Suppressor macrophage treated with lipopolysaccharide for 4 hours (primary cell): ENCODE results near the gene TBX4.
"Not testable (repeated sequence)": the region's sequence is repeated elsewhere in the genome, so short reads cannot be mapped to it uniquely, and the experiment has no call there.

Experiments used
- DNase-seq: peaks from one replicate; pipeline ENCODE4 v3.0.0-alpha.2; 2020

TBX4 gene

DNA sequence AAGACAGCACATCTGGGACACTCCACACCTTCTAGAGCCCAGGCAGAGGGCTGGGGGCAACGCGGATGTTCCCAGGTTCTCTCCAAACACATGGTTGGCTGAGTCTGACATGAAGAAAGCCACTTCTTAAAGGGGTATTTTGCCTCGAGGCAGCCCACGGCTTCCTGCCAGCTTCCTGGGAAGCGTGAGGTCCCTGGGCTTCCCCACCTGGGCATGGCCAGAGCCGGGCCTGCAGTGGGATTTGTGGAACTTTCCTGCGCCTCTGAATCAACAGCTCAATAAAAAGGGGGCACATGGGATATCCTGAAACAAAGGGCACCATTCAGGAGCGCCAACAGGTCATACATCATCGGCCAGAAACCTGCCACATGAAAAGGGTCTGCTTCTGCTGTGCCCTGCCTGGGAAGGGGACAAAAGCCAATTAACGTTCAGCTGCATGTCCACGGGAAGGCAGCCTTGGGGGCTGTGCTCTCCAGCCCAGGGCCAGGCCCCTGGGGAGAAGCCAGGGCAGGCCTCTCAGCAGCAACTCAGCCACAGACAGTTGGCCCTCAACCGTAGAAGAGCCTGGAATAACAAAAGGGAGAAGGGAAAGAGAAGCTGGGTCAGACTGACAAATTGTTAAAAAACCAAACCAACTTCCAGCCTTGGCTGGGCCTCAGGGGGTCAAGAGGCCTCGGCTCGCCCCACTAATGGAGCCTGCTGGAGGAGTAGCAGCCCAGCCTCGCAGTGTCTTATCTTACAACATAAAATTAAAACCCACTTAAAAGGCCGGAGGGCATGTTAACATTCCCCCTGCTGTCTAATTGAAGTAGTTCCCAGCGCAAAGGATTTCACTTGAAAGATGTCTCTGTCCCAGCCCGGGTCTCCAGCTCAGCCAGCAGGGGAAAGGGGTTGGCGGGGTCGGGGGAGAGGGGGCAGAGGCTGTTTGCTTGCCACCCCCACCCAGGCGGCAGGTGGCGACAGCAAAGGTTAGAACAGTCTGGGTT, 34.2 kb downstream of the TBX4 start:
- no peak for DNase-seq

DNA sequence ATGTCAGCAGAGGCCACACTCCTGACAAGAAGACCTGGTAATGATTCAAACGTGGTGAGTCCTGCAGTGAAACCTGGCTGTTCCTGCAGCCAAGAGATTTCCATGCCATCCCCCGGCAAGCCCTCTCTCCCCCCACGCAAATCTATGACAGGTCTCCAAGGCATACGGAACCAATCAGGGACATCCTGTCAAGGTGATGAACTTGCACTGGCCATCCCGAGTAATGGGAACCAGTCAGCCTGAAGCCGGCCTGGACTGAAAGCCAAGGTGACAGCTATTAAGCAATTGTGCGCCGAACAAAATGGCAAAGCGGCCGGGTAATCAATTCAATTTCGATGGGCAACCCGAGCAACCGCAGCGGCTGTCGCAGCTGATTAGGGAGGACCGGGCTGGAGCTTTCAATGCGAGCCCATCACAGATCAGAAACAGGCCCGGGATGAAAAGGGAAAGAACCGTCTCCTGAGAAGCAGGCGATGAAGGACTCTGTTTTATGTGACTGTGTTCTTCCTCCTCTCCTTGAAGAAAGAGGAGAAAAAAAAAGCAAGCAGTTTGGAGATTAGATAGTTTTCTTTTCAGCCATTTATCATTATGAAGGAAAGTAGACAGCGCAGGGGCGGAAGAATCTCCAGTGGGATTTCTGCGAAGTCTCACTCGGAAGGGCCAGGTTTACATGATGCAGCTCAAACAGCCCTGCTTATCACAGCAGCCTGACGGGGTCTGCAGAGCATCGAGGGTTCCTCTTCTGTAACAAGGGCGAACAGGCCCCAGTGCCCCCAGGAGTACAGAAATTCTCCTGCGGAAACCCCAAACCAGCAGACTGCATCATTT, 35.2 kb downstream of the TBX4 start:
- DNase-seq, result no peak

DNA sequence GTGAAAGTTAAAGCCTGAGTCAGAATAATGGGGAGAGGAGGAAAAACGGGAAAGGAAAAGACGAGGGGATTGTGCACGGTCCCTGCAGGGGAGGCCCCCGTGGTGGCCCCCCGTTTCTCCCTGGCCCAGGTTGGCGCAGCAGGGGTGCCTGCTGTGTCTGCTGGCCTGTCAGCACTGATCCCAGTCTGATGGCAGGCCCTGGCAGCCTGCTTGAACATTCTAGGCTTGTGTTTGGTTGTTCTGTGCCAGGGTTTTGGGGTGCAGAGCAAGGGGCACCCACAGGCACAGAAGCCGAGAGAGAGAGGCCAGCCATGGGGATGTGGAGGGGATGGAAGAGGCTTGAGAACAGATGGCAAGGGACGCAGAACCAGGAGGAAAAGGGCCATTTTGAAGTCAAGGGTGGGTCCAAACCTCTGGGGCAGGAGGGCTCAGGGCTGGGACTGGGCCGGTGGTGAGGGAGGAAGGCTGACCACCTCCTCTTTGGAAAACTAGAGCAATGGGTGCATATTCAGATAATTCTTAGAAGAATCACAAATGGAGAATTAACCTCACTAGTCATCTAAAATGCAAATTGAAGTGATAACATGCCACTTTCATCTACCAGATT, 35.9 kb downstream of the TBX4 start:
- no peak for DNase-seq

DNA sequence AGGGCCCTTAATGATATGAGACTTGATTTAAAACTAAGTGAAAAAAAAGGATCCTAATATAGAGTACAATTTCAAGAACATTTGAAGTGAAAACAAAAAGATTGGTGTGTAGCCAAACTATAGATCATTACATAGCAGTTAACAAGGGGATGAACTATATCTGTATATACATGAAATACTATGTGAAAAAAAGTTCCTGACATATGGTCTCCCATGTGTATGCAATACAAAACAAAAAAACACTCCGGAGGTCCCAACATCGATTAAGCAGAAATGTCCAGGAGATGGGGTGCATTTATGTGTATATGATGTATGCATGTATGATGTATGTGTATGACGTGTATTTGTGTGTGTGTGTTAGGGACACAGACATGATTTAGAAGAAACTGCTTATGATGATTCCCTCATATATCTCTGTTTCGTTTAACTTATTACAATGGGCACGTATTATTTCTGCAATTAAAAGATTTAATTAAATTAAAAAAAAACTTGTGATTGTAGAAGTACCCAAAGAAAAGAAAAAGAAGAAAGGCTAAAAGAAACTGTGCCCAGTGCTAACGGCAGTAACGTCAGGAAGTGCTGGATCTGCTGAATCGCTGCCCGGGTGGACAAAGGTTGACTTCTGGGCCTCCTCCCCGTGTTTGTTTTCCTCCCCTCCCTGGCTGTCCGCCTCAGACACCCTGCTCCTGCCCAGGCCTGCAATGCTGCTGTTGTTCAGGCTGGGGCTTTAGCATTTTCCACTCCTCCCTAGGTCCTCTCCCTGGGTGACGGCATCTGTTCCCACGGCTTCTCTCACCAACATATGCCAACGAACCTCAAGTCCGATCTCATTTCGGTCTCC, 36.9 kb downstream of the TBX4 start:
- DNase-seq, result no peak

DNA sequence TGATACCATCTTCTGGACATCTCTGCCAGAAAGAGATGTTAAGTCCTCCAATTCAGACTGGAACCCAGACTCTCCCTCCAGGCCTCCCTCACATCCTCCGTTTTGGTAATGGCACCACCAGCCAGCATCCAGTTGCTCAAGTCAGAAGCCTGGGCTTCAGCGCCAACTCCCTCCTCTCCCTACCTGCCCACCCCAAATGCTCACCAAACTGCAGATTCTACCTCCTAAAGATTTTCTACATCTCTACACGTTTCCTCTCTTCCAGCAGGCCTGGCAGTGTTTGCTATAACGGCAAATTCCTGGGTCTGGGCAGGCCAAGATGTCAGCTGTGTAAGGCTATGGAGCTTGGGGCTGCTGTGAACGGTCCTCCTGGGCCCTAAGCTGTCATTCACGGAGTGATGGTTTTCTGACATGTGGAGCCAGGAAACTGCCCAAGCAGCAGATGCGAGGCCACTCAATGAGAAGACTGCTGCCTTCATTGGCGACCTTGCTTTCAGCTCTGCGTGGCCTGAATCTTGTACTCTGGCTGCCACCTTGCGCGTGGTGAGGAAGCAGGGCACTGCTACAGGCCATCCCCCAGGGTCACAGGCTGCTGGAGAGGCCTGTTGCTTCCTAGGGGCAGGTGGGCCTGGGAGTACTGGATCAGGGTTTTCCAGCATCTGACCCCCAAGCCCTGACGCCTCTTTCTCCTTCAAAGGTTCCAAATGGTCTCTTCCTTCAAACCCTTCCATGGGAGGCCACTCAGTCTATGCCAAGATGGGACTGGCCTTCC, 37.7 kb downstream of the TBX4 start:
- no peak for DNase-seq

DNA sequence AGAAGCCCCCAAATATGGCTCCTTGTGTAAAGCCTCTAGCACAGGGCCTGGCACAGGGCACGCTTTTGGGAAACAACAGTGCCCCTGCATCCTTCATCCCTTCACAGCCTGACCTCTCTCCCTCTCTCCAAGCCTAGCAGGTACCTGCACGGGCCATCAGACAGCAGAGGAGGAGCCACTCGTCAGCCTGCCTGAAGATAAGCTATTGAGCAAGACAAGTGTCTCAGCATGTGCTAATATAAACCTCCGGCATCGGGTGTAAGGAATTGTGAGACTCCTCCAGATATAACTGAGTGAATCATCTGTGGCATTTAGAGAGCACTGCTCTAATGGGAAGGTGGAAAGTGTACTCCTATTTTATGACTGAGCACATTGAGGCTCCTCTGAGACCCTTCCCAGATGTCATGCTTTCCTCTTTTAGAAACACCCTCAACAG, 38.3 kb downstream of the TBX4 start:
- DNase-seq, result no peak

DNA sequence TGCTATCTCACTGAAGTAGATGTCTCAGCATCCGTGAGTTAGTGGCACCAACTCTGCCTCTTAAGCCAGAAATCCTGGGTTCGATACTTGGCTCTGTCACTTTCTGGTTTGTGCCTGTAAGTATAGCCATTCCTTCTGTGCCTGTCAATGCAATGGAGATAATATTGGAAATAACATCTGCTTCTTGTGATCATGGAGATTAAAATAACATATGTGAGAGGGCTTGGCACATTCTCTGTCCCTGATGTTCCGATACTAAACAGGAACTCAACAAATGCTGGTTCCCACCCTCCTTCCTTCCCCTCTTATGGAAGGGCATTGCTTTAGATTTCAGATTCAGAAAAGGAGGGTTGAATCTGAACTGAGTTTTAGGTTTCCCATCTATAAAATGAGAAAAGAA, 39.8 kb downstream of the TBX4 start:
- DNase-seq, result no peak

DNA sequence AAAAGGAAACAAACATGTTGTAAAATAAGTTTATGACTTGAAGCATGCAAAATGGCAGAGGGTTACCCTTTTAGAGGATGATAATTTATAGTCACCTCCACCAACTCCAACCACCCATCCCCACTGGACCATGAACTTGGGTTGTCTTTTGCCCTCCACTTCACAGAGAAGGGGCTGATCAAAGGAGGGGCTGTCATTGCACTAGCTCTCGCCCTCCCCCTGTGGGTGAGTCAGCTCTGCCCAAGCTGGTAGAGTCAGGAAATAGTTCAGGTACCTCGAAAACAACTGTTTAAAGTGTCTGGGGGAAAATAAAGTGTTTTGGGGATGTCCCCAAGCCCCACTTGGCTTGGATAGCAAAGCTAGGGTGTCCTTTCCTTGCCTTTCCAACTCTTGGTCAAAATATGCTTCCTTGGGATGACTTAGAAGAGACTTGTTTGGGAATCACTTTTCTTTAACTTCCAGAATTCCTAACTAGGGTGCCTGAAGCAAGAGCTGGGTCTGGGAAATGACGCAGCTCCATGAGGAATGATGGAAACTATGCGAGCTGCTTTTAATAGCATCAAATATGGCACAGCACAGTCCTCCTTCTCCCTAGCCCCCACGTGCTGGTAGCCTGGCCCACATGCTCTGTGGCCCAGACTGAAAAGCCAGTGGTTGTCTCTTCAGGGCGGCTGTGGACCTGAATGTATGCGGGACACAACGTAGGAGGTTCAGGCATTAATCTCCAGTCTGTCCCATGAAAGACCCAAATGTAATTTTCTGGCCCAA, 40.7 kb downstream of the TBX4 start:
- no peak for DNase-seq

DNA sequence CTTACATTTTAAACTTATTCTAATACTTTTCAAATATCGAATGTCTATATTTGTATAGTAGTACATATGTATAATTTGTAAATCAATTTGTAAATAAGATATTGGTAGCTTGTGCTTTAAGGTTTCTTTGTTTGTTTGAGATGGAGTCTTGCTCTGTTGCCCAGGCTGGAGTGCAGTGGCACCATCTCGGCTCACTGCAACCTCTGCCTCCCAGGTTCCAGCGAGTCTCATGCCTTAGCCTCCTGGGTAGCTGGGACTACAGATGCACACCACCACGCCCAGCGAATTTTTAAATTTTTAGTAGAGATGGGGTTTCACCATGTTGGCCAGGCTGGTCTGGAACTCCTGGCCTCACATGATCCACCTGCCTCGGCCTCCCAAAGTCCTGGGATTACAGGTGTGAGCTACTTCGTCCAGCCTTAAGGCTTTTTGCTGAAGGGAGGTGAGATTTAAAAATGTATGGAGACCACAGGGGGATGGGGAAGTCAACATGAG, 41.7 kb downstream of the TBX4 start:
- DNase-seq, result not testable (repeated sequence)

DNA sequence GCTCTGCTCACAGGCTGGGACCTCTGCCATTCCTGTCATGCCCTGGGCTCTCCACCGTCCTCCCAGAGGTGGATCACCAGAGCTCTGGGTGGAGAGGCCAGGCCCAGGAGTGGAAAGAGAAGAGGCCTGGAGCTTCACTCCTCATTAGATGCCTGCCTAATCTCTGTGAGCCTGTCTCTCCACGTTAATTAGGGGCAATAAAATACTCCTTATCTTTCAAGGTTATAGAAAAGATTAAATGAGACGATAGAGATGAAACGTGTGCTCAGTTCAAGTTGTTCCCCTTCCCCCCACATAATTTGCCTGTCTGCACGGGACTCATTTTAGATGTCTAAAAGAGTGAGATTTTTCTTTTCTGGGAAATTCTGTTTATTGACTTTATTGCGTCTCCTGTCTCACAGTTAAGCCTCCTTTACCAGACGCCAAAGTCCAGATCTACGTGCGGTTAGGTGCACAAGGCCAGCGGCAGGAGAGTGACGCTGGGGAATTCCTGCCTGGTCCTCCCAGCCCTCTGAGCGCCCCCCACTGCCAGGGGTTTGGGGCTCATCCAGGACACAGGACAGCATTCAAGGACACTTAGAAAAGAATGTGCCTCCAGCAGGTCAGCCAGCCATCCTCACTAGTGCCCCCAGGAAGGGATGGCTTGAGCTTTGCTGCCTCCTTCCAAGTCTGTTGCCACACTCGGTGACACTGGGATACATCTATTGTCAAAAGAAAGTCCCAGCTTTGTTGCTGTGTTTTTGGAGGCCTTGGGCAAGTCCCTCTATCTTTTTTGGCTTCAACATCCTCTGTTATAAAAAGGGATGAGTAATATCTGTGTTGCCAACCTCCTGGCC, 42.3 kb downstream of the TBX4 start:
- DNase-seq, result no peak

DNA sequence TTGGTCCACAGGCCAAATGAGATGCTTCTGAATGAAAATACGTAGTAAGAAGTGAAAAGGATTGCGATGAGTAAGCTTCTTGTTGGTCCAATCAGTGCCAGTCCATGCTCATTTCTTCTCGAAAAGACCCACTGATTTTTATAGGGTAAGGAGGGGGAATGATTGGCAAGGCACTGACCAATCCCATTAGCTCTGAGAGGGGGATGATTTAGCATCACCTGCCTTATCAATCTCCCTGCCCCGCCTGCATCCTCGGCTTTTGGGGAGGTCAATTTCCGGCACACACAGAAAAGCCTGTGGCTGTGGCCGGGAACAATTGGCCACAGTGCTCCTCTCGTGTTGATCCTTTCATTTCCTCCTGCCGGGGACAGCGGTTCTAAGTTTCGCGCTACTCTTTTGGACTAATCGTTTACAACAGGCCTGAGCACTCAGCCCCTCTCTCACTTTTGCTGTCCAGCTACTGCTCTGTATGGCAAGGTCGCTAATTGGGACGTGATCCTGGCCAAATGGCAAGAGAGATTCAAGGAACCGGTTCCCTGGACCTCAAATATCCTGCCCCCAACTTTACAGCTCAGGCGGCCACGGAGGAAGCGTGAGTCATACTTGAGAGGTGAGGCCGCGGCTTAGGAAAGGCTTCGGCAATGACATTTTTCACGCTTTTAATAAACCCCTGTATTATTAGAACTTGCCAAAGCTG, 43.1 kb downstream of the TBX4 start:
- DNase-seq, result no peak

DNA sequence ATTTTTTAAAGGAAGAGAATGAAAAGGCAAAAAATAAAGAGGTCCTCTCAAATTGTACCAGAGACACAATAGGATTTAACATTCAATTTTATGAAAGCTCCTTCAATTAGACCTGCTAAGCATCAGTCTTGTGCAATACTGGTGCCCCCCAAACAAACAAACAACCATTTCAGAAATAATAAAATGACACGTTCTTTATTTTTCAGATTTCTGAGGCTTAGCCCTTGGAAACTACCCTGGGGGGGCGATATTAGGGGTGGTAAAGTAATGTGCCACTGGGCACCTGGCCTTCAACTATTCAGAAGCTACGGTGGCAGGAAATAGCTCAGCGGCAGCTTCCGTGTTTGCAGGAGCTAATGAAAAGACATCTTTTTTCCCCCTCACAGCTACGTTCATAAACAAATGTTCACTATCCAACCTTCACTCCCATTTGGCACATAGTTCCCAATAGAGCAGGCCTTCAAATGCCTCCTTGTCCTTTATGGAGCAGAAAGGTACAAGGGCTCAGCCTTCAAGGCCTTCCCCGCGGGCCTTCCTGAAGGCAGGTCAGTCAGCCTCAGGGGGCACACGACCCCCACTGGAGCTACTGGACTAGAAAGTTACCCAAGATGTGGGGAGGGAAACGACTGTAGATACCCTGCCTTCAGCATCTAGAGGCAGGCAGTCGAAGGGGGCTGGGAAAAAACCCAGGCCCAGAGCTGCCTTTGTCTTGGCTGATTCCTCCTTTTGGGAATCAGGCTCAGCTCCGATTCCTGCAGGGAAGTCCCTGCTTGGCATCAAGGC, 44.1 kb downstream of the TBX4 start:
- no peak for DNase-seq

DNA sequence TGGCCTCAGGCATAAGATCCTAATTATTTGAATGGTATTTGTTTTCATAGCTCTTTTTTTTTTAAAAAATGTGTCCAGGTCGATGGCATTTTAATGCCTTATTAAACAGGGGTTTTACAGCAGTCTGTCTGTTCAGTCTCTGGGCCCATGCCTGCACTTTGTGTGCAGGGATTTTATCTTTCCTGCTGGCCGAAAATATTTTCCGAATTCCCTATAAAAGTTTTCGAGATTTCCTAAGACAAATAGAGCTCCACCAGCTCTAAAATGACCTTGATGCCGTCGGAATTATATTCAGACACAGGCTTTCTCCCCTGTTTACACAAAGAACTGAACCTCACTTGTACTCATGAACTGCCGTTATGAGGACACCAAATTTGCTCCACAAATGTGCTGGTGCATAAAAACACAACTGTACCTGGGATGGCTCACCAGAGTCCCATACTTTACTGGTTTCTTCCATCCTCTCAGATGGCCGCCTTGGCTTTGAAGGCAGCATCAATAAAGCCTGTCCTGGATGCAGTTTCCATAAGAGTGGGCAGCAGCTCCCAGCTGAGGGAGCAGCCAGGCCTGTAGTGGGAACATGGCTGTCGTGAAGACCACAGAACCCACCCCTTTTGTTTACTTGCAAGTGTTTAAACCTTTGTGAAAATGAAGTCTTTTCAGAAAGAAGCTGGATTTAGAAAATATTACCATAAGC, 44.9 kb downstream of the TBX4 start:
- no peak for DNase-seq

DNA sequence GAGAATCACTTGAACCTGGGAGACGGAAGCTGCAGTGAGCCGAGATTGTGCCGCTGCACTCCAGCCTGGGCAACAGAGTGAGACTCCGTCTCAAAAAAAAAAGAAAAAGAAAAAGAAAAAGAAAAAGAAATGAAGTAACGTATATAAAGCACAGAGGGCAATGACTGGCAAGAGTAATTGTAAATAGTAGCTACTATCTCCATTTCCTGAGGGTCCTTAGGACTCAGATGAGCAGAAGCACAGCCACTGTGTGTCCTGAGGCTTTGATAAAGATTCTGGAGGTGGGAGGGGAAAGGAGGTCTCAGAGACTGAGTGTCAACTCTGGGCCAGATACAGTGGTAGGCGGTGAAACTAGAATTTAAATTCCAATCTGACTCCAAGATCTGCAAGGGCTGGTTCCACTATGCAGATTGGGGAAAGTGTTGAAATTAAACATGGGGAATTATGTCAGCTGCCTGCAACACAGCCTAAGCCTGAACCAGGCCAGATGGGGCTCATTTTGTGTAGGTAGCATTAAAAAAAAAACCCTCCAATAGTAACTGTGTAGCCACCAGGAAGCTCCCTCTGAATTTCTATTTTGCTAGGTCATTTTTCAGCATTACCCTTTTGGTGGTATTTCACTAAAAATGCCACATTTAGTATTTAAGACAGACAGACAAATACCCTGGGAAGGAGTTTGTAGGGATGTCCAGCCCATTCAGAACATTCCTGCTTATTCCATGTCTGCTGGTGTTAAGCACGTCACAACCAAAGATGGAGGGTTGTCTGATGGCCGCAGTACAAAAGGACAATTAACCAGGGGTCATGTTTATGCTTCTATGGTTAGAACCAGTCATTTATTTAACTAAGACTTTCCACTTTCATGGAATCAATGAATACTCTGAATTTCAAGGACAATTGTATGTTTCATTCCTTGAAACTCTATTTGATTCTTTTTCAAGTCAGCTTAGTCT, 46.1 kb downstream of the TBX4 start:
- DNase-seq, result no peak

DNA sequence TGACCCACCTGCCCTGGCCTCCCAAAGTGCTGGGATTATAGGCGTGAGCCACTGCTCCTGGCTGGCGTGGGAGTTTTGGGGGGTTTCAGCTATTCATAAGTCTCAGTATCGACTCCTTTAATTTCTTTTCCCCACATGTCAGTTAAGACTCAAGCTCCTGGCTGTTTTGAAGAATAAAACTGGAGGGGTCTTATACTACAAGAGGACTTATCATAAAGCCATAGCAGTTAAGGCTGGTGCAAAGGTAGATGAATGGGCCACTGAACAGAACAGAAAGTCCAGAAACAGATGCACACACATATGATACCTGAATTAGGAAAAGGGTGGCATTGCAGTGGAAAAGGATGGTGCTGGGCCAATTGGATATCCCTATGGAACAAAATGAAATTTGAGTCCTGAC, 47.4 kb downstream of the TBX4 start:
- no peak for DNase-seq

DNA sequence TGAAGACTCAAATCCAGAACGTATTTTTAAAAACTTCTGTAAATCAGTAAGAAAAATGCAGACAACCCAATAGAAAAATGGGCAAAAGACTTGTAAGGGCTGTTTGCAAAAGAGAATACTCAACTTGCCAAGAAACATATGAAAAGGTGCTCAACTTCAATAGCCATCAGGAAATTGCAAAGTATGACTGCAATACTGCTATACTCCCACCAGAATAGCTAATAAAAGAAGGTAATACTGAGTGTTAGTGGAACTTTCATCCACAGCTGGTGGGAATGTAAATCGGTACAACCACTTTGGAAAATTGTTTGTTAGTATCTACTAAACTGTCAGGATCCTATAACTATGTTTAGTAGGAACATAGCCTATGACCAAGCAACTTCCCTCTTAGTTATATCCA, 48.1 kb downstream of the TBX4 start:
- DNase-seq, result no peak
